Spleen (tissue), 11 donors: ENCODE data around the gene PEAK1. TPM values are rescaled to one million over a fixed set of nuclear protein-coding genes. Genes with fewer than 3 reads are reported as not detected.

ENCODE experiments used
- DNase-seq: peaks from one replicate; pipeline ENCODE4 v3.0.0-alpha.2; 2020
- H3K27ac ChIP-seq, 8 donors: fragments of 200-600 bp; sonication (generic) in 7 of 8; 1 replicate in 4 of 8; 2 replicates in 4 of 8; pipeline versions ENCODE4 v1.5.0 to v1.8.0; 2016 to 2021; ENCODE audit warnings: inconsistent platforms in 4 of 8, mild to moderate bottlenecking in 4 of 8, moderate library complexity in 1 of 8
- H3K27me3 ChIP-seq, 7 donors: fragments of 200-600 bp; sonication (generic) in 6 of 7; replicated peaks in 1 of 7; 1 replicate in 4 of 7; 2 replicates in 3 of 7; pipeline versions ENCODE4 v1.5.0 to v1.8.0; 2016 to 2021; ENCODE audit warnings: inconsistent platforms in 3 of 7, mild to moderate bottlenecking in 1 of 7
- H3K36me3 ChIP-seq, 6 donors: fragments of 200-600 bp; sonication (generic) in 5 of 6; 1 replicate in 4 of 6; 2 replicates in 2 of 6; pipeline versions ENCODE4 v1.5.0 to v1.8.0; 2016 to 2021; ENCODE audit warnings: inconsistent platforms in 2 of 6
- H3K4me1 ChIP-seq, 6 donors: fragments of 200-600 bp; sonication (generic) in 5 of 6; 1 replicate in 3 of 6; 2 replicates in 3 of 6; pipeline versions ENCODE4 v1.5.0 to v1.8.0; 2016 to 2021; ENCODE audit warnings: inconsistent platforms in 3 of 6
- H3K4me3 ChIP-seq, 8 donors: fragments of 200-600 bp; sonication (generic) in 7 of 8; 1 replicate in 4 of 8; 2 replicates in 4 of 8; pipeline versions ENCODE4 v1.5.0 to v1.8.0; 2016 to 2021; ENCODE audit warnings: inconsistent platforms in 4 of 8, mild to moderate bottlenecking in 4 of 8, moderate library complexity in 2 of 8
- H3K9me3 ChIP-seq, 8 donors: fragments of 200-600 bp; sonication (generic) in 7 of 8; 1 replicate in 4 of 8; 2 replicates in 4 of 8; pipeline versions ENCODE4 v1.5.0 to v1.8.0; 2016 to 2021; ENCODE audit warnings: inconsistent platforms in 4 of 8
- CTCF ChIP-seq, 11 experiments: fragments of 200-600 bp in 7 of 11; fragments of 450-650 bp in 4 of 11; sonication (generic) in 4 of 11; IDR thresholded peaks in 8 of 11; conservative IDR thresholded peaks in 3 of 11; 1 replicate in 7 of 11; 2 replicates in 4 of 11; pipeline versions ENCODE4 v1.4.0 to v1.8.0; 2016 to 2021; ENCODE audit warnings: antibody characterized with exemption in 11 of 11, inconsistent platforms in 4 of 11, mild to moderate bottlenecking in 1 of 11
- POLR2A ChIP-seq, 3 donors: fragments of 450-650 bp; IDR thresholded peaks; one replicate each; pipeline ENCODE4 v1.5.1; 2017; ENCODE audit warnings: antibody characterized with exemption in 3 of 3, mild to moderate bottlenecking in 1 of 3
- POLR2AphosphoS5 ChIP-seq, 3 donors: sonication (generic); formaldehyde crosslinking; IDR thresholded peaks; one replicate each; pipeline ENCODE4 v1.5.1; 2017; ENCODE audit warnings: antibody characterized with exemption in 3 of 3
- WGBS, 5 donors: extraction: QIAGEN DNeasy Blood & Tissue Kit in 3 of 5; methylation state at CpG; one replicate each; pipeline versions ENCODE4 v1.1.5 to v1.1.7; 2013 to 2018; 5-methylcytosine and 5-hydroxymethylcytosine counted together
- intact Hi-C: fragments of 100-400 bp; cut with DNase I; formaldehyde crosslinking; loops from one replicate; pipeline ENCODE4 v1.15.0; 2023; ENCODE audit warnings: low total_unique reads
- polyA plus RNA-seq, 3 donors: library from polyadenylated mRNA; stranded (reverse); fragments of 200-250 nt; gene quantifications; one replicate each; pipeline ENCODE4 v1.2.1, GENCODE V29; 2013
- total RNA-seq, 7 donors: library from RNA; depleted of rRNA in 3 of 7; stranded (reverse); fragments of >200 nt in 3 of 7; fragmentation: NEBNext Ultra II Directional in 4 of 7; extraction: Animal tissue kit (Norgen Biotek cat#: 25700) in 4 of 7; gene quantifications; one replicate each; pipeline versions ENCODE4 v1.1.0 to v1.2.1, GENCODE V29; 2016 to 2021
- donor health status: healthy with polysubstance abuse.
- donor health status: DM: no; HTN: no; CAD: no; lungs with moderate emphysema.
- donor health status: DM: no; HTN: no; CAD: no.
- donor health status: Bipolar disorder and iron deficiency.
- donor health status: healthy.
- donor health status: DM: no; HTN: no; CAD: no.
- donor health status: DM: yes; HTN: yes; CAD: no.

Gene PEAK1
- total and polyA plus RNA-seq, 10 donors: 5.0 to 415 (median 175) TPM

GRCh38 chr15:77418966-77419835, 703 bp downstream of the PEAK1 start:
- Histone ChIP-seq H3K27ac (peak overlapping the region; percentile 86 to 97 (median 94)), H3K36me3 (no peaks in the 10 kb centered on the region), H3K4me1 (peaks cover 27 to 85% (median 60%) of the 10 kb centered on the region in 6 donors), H3K9me3 (no peaks in the 10 kb centered on the region), H3K4me3 (peak overlapping the region; percentile 69 to 89 (median 78)), H3K27me3 (no peaks in the 10 kb centered on the region)
- intact Hi-C loops: no loop called here
- TF ChIP-seq CTCF (IDR thresholded peaks at IDR 0.05 in 8 of 11, conservative IDR thresholded peaks at IDR 0.05 in 3 of 11) (peak in 3 of 11 experiments; percentile 24 to 44 (median 36)), POLR2AphosphoS5 (IDR thresholded peaks at IDR 0.05) (no peak)
- peak; percentile 90 for DNase-seq
- WGBS, 5 donors: 1 to 4% (median 2%) methylated on average over 35 to 72 of the region's 72 CpGs

- intact Hi-C loops: no loop called here
- Histone ChIP-seq H3K4me1 (peaks cover 24 to 85% (median 55%) of the 10 kb centered on the region in 6 donors), H3K36me3 (no peaks in the 10 kb centered on the region), H3K27ac (peak overlapping the region; percentile 86 to 97 (median 94)), H3K9me3 (no peaks in the 10 kb centered on the region), H3K4me3 (peak overlapping the region; percentile 69 to 89 (median 78)), H3K27me3 (no peaks in the 10 kb centered on the region)
- 48 to 75% (median 68%) methylated on average over 8 of the region's 8 CpGs for WGBS, 5 donors
- TF ChIP-seq POLR2A (IDR thresholded peaks at IDR 0.05) (no peak), CTCF (IDR thresholded peaks at IDR 0.05 in 8 of 11, conservative IDR thresholded peaks at IDR 0.05 in 3 of 11) (no peak), POLR2AphosphoS5 (IDR thresholded peaks at IDR 0.05) (no peak)
- DNase-seq: no peak
These were observed 1.4 kb downstream of the PEAK1 start for GRCh38 chr15:77418391-77418965.

GRCh38 chr15:77417602-77418001, 2.3 kb downstream of the PEAK1 start:
- H3K4me3 ChIP-seq: peak overlapping the region; percentile 6 to 89 (median 72)
- intact Hi-C loops: no loop called here
- no peak for DNase-seq
- H3K27me3 ChIP-seq: no peaks in the 10 kb centered on the region
- H3K4me1 ChIP-seq: peaks cover 20 to 85% (median 50%) of the 10 kb centered on the region in 6 donors
- WGBS, 5 donors: 75 to 78% (median 77%) methylated on average over 3 of the region's 3 CpGs
- H3K9me3 ChIP-seq: no peaks in the 10 kb centered on the region
- no peak for TF ChIP-seq POLR2A (IDR thresholded peaks at IDR 0.05)
- TF ChIP-seq POLR2AphosphoS5 (IDR thresholded peaks at IDR 0.05): no peak
- no peak for TF ChIP-seq CTCF (IDR thresholded peaks at IDR 0.05 in 8 of 11, conservative IDR thresholded peaks at IDR 0.05 in 3 of 11)
- no peaks in the 10 kb centered on the region for H3K36me3 ChIP-seq
- H3K27ac ChIP-seq: peak overlapping the region in 6 of 8 donors; percentile 29 to 97 (median 94)

- Histone ChIP-seq H3K9me3 (no peaks in the 10 kb centered on the region), H3K4me1 (peaks cover 13 to 83% (median 46%) of the 10 kb centered on the region in 6 donors), H3K36me3 (no peaks in the 10 kb centered on the region), H3K27me3 (no peaks in the 10 kb centered on the region), H3K4me3 (peak overlapping the region in 4 of 8 donors; percentile 26 to 89 (median 78)), H3K27ac (peak overlapping the region in 4 of 8 donors; percentile 93 to 97 (median 94))
- no peak for TF ChIP-seq CTCF (IDR thresholded peaks at IDR 0.05 in 8 of 11, conservative IDR thresholded peaks at IDR 0.05 in 3 of 11)
- no peak for TF ChIP-seq POLR2AphosphoS5 (IDR thresholded peaks at IDR 0.05)
- TF ChIP-seq POLR2A (IDR thresholded peaks at IDR 0.05): no peak
- intact Hi-C loops: no loop called here
- DNase-seq: no peak
- WGBS, 5 donors: 0 to 82% (median 78%) methylated on average over 1 of the region's 1 CpG
These were observed 3.0 kb downstream of the PEAK1 start for GRCh38 chr15:77416954-77417353.
